MM.1S (cell line): Measurements from ENCODE around the gene MFRP.

Source experiments
- DNase-seq: peaks from one replicate; pipeline ENCODE4 v3.0.0-alpha.2; 2015
- H2AFZ ChIP-seq: fragments of 300-600 bp; sonication (generic); 2 replicates; pipeline ENCODE4 v1.6.0; 2016; ENCODE audit warnings: antibody characterized with exemption, low read length
- H3F3A ChIP-seq: fragments of 300-600 bp; sonication (generic); 2 replicates; pipeline ENCODE4 v1.6.1; 2016; ENCODE audit warnings: mild to moderate bottlenecking, antibody characterized with exemption, low read length, moderate library complexity, mixed read lengths; ENCODE audit not compliant: insufficient read depth
- H3K27ac ChIP-seq: fragments of 300-600 bp; sonication (generic); 2 replicates; pipeline ENCODE4 v1.5.1; 2016; ENCODE audit warnings: mild to moderate bottlenecking, low read length
- H3K27me3 ChIP-seq: fragments of 300-600 bp; sonication (generic); replicated peaks from 2 replicates; pipeline ENCODE4 v1.6.0; 2016; ENCODE audit warnings: low read length; ENCODE audit not compliant: insufficient read depth
- H3K36me3 ChIP-seq: fragments of 300-600 bp; sonication (generic); replicated peaks from 2 replicates; pipeline ENCODE4 v1.6.1; 2016; ENCODE audit warnings: mild to moderate bottlenecking, low read length, mixed read lengths; ENCODE audit not compliant: insufficient read depth
- H3K4me1 ChIP-seq: fragments of 300-600 bp; sonication (generic); 2 replicates; pipeline ENCODE4 v1.6.1; 2016; ENCODE audit warnings: low read length, mixed read lengths
- H3K4me2 ChIP-seq: fragments of 300-600 bp; sonication (generic); 2 replicates; pipeline ENCODE4 v1.6.0; 2016; ENCODE audit warnings: low read depth, low read length
- H3K4me3 ChIP-seq: fragments of 300-600 bp; sonication (generic); 2 replicates; pipeline ENCODE4 v1.5.1; 2016; ENCODE audit warnings: low read length, mixed read lengths
- H3K79me2 ChIP-seq: fragments of 300-600 bp; sonication (generic); 2 replicates; pipeline ENCODE4 v1.6.1; 2016; ENCODE audit warnings: mixed run types, low read length, mixed read lengths
- H3K9ac ChIP-seq: fragments of 300-600 bp; sonication (generic); 2 replicates; pipeline ENCODE4 v1.6.1; 2016; ENCODE audit warnings: low read length, mixed read lengths
- H3K9me2 ChIP-seq: fragments of 300-600 bp; sonication (generic); replicated peaks from 2 replicates; pipeline ENCODE4 v1.6.1; 2016; ENCODE audit warnings: mild to moderate bottlenecking, low read length, mixed read lengths; ENCODE audit not compliant: insufficient read depth
- H3K9me3 ChIP-seq: fragments of 300-600 bp; sonication (generic); replicated peaks from 2 replicates; pipeline ENCODE4 v1.6.1; 2016; ENCODE audit warnings: mild to moderate bottlenecking, low read length, mixed read lengths; ENCODE audit not compliant: insufficient read depth
- H4K20me1 ChIP-seq: fragments of 300-600 bp; sonication (generic); 2 replicates; pipeline ENCODE4 v1.6.1; 2016; ENCODE audit warnings: mild to moderate bottlenecking, low read length, moderate library complexity, mixed read lengths; ENCODE audit not compliant: insufficient read depth
- CTCF ChIP-seq: fragments of 300-600 bp; sonication (generic); IDR thresholded peaks from 2 replicates; pipeline ENCODE4 v1.5.1; 2016; ENCODE audit warnings: antibody characterized with exemption, low read length, mixed read lengths
- EZH2 ChIP-seq: fragments of 300-600 bp; sonication (generic); optimal IDR thresholded peaks from 2 replicates; pipeline ENCODE3; 2017; ENCODE audit warnings: low read depth, mild to moderate bottlenecking, antibody characterized with exemption, low read length, mixed read lengths
- EZH2phosphoT487 ChIP-seq: fragments of 300-600 bp; sonication (generic); IDR thresholded peaks from 2 replicates; pipeline ENCODE4 v1.6.1; 2018; ENCODE audit warnings: antibody characterized with exemption, low read length

MFRP gene

GRCh38 chr11:119346605-119347004 is at the start of gene MFRP:
TSS of gene MFRP (minus strand) at chr11:119346705. CDS start at chr11:119346513, 192 bp downstream.
- H3K79me2 ChIP-seq: no peaks in the 10 kb centered on the region
- no peaks in the 10 kb centered on the region for H3K9me2 ChIP-seq
- H3K4me1 ChIP-seq: 0 out of 2 replicates have a peak, but pooled peaks cover under 1% of the 10 kb centered on the region
- no peak for DNase-seq
- peaks cover 86% of the 10 kb centered on the region for H3K27me3 ChIP-seq
- H3K4me2 ChIP-seq: no peak within 1 kb of the TSS
- no peaks in the 10 kb centered on the region for H3K9me3 ChIP-seq
- H4K20me1 ChIP-seq: no peaks in the 10 kb centered on the region
- no peak within 1 kb of the TSS for H3K27ac ChIP-seq
- H3K36me3 ChIP-seq: no peaks in the 10 kb centered on the region
- H3F3A ChIP-seq: no peaks in the 10 kb centered on the region
- H3K4me3 ChIP-seq: no peak within 1 kb of the TSS
- H3K9ac ChIP-seq: no peak within 1 kb of the TSS
- no peak within 1 kb of the TSS for H2AFZ ChIP-seq
- no peak for TF ChIP-seq EZH2phosphoT487
- no peak for TF ChIP-seq EZH2
- TF ChIP-seq CTCF: no peak

GRCh38 chr11:119391275-119391674 is 44.8 kb upstream of the MFRP start:
- no peak for DNase-seq
- Histone ChIP-seq H4K20me1 (no peaks in the 10 kb centered on the region), H3F3A (no peaks in the 10 kb centered on the region), H3K27ac (no peak overlapping the region), H3K27me3 (no peaks in the 10 kb centered on the region), H3K4me1 (no peaks in the 10 kb centered on the region), H3K9ac (no peak overlapping the region), H3K9me3 (no peaks in the 10 kb centered on the region), H2AFZ (no peak overlapping the region), H3K9me2 (no peaks in the 10 kb centered on the region), H3K36me3 (no peaks in the 10 kb centered on the region), H3K4me3 (no peak overlapping the region), H3K79me2 (no peaks in the 10 kb centered on the region), H3K4me2 (no peak overlapping the region)
- TF ChIP-seq CTCF (no peak), EZH2 (no peak), EZH2phosphoT487 (no peak)

GRCh38 chr11:119389611-119390254 is 43.2 kb upstream of the MFRP start:
- peak; percentile 57 for TF ChIP-seq CTCF
- TF ChIP-seq EZH2: no peak
- TF ChIP-seq EZH2phosphoT487: no peak
- no peak overlapping the region for H3K4me2 ChIP-seq
- no peaks in the 10 kb centered on the region for H3K9me3 ChIP-seq
- no peak overlapping the region for H3K27ac ChIP-seq
- H3K9me2 ChIP-seq: no peaks in the 10 kb centered on the region
- no peaks in the 10 kb centered on the region for H3K4me1 ChIP-seq
- no peaks in the 10 kb centered on the region for H3K79me2 ChIP-seq
- no peaks in the 10 kb centered on the region for H3K27me3 ChIP-seq
- no peak overlapping the region for H3K9ac ChIP-seq
- no peaks in the 10 kb centered on the region for H3F3A ChIP-seq
- no peaks in the 10 kb centered on the region for H4K20me1 ChIP-seq
- H3K36me3 ChIP-seq: no peaks in the 10 kb centered on the region
- H3K4me3 ChIP-seq: no peak overlapping the region
- DNase-seq: peak; percentile 39
- H2AFZ ChIP-seq: no peak overlapping the region
